Measurements from ENCODE around the gene PRSS53. TPM values are rescaled to one million over a fixed set of nuclear protein-coding genes. Genes with fewer than 3 reads are reported as not detected.

Gene PRSS53
- total and polyA plus RNA-seq, 3 donors from 2014 or later = 1.1 to 6.1 (median 2.7) TPM

- Histone ChIP-seq H3K27ac (no peak overlapping the region), H3K27me3 (no peaks in the 10 kb centered on the region), H3K4me1 (peaks cover 16% of the 10 kb centered on the region), H3K4me3 (peak overlapping the region in 1 of 2 donors; percentile 98), H3K36me3 (ENCODE audit: low read depth, missing control alignments) (no peaks in the 10 kb centered on the region), H3K9me3 (no peaks in the 10 kb centered on the region)
- TF ChIP-seq CTCF (IDR thresholded peaks at IDR 0.05) (no peak), POLR2A (IDR thresholded peaks at IDR 0.05) (no peak)
- WGBS, 2 donors = 36 to 50% methylated on average over 4 of the region's 4 CpGs
- intact Hi-C loops (cut with DNase I; ENCODE audit: low total_unique reads) = no loop called here
- DNase-seq = no peak
These were observed 16.9 kb downstream of the PRSS53 start for GRCh38 chr16:31071861-31072260.

- Histone ChIP-seq H3K4me1 (peaks cover 17% of the 10 kb centered on the region), H3K9me3 (no peaks in the 10 kb centered on the region), H3K36me3 (ENCODE audit: low read depth, missing control alignments) (no peaks in the 10 kb centered on the region), H3K27ac (no peak overlapping the region), H3K4me3 (no peak overlapping the region), H3K27me3 (no peaks in the 10 kb centered on the region)
- no peak for DNase-seq
- intact Hi-C loops (cut with DNase I; ENCODE audit: low total_unique reads) = no loop called here
- 86 to 96% methylated on average over 3 of the region's 3 CpGs for WGBS, 2 donors
- no peak for TF ChIP-seq POLR2A (IDR thresholded peaks at IDR 0.05)
- no peak for TF ChIP-seq CTCF (IDR thresholded peaks at IDR 0.05)
These were observed 21.4 kb downstream of the PRSS53 start for GRCh38 chr16:31067342-31067741.

- 31 to 51% methylated on average over 3 to 4 of the region's 4 CpGs for WGBS, 2 donors
- no peaks in the 10 kb centered on the region for H3K27me3 ChIP-seq
- intact Hi-C loops (cut with DNase I; ENCODE audit: low total_unique reads) = no loop called here
- no peaks in the 10 kb centered on the region for H3K36me3 ChIP-seq (ENCODE audit: low read depth, missing control alignments)
- H3K27ac ChIP-seq = peak overlapping the region in 1 of 2 donors; percentile 67
- H3K4me1 ChIP-seq = peaks cover 8% of the 10 kb centered on the region
- no peaks in the 10 kb centered on the region for H3K9me3 ChIP-seq
- TF ChIP-seq POLR2A (IDR thresholded peaks at IDR 0.05) = no peak
- TF ChIP-seq CTCF (IDR thresholded peaks at IDR 0.05) = no peak
- no peak overlapping the region for H3K4me3 ChIP-seq
- DNase-seq = peak; percentile 61
These were observed 23.8 kb downstream of the PRSS53 start for GRCh38 chr16:31064882-31065461.

GRCh38 chr16:31063843-31064611, 24.7 kb downstream of the PRSS53 start:
- peaks cover 8% of the 10 kb centered on the region for H3K4me1 ChIP-seq

More at GRCh38 chr16:31063843-31064611, 24.7 kb downstream of the PRSS53 start:
- H3K4me3 ChIP-seq = peak overlapping the region; percentile 15 to 58
- DNase-seq = peak; percentile 25
- intact Hi-C loops (cut with DNase I; ENCODE audit: low total_unique reads) = no loop called here
- H3K27ac ChIP-seq = no peak overlapping the region
- no peak for TF ChIP-seq POLR2A (IDR thresholded peaks at IDR 0.05)
- TF ChIP-seq CTCF (IDR thresholded peaks at IDR 0.05) = no peak
- H3K27me3 ChIP-seq = no peaks in the 10 kb centered on the region
- no peaks in the 10 kb centered on the region for H3K36me3 ChIP-seq (ENCODE audit: low read depth, missing control alignments)
- WGBS, 2 donors = 73 to 83% methylated on average over 34 to 56 of the region's 56 CpGs
- H3K9me3 ChIP-seq = no peaks in the 10 kb centered on the region

Data from testis (tissue), 3 donors.